ENCODE data around the gene RFX5.

DNA sequence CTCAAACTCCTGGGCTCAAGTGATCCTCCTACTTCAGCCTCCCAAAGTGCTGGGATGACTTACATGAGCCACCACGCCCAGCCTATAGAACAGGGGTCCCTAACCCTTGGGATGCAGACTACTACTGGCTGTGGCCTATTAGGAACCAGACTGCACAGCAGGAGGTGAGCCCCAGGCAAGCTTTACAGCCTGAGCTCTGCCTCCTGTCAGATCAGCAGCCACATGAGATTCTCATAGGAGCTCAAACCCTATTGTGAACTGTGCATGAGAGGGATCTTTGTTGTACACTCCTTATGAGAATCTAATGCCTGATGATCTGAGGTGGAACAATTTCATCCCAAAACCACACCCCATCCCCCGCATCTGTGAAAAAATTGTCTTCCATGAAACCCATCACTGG, 39.0 kb upstream of the RFX5 start:
- TF ChIP-seq KDM5B (IDR thresholded peaks at IDR 0.05; ENCODE audit: insufficient replicate concordance, low read depth, low read length) (no peak), NRF1 (conservative IDR thresholded peaks at IDR 0.05 in 1 of 2, IDR thresholded peaks at IDR 0.05 in 1 of 2) (no peak), SETDB1 (IDR thresholded peaks at IDR 0.05; ENCODE audit: low read length) (no peak)

All from K562 (cell line).